Subcutaneous adipose tissue (tissue), 4 donors: ENCODE measurements around the gene VGLL4. TPM values are rescaled to one million over a fixed set of nuclear protein-coding genes. Genes with fewer than 3 reads are reported as not detected.

Experiments
- CTCF ChIP-seq: fragments of 450-650 bp; IDR thresholded peaks from one replicate; pipeline ENCODE4 v1.5.1; 2016; ENCODE audit warnings: low read depth, mild to moderate bottlenecking, control low read depth, antibody characterized with exemption, moderate library complexity
- total RNA-seq, 4 donors: library from RNA; depleted of rRNA; stranded (reverse); fragments of >200 nt; gene quantifications; one replicate each; pipeline ENCODE4 v1.1.0, GENCODE V29; 2016

The VGLL4 gene
- total RNA-seq, 4 donors from 2014 or later: 37.6 to 47.8 (median 40.4) TPM

- no peak for TF ChIP-seq CTCF
These were observed 63.1 kb downstream of the VGLL4 start for GRCh38 chr3:11580645-11581044.

DNA sequence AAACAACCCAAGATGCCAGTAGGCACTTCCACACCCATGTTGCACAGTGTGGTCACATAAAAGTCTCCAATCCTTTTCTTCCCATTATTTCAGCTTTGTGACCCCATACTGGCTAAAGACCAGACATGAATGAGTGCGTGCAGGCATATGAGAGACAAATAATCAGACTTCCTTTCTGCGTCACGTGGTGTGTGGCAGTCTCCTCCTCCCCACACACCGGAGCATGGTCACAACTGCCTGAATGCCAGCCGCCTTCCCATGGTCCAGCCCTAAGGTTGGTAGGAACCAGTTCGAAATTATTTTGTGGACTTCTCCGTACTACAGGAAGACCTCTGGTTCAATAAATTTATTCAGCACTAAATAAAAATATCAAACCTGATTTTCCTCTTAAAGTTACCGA is 65.5 kb downstream of the VGLL4 start:
- no peak for TF ChIP-seq CTCF

GRCh38 chr3:11576453-11576852 is 67.3 kb downstream of the VGLL4 start:
- TF ChIP-seq CTCF: no peak

- TF ChIP-seq CTCF: no peak
These were observed 68.0 kb downstream of the VGLL4 start for GRCh38 chr3:11575677-11576076.

DNA sequence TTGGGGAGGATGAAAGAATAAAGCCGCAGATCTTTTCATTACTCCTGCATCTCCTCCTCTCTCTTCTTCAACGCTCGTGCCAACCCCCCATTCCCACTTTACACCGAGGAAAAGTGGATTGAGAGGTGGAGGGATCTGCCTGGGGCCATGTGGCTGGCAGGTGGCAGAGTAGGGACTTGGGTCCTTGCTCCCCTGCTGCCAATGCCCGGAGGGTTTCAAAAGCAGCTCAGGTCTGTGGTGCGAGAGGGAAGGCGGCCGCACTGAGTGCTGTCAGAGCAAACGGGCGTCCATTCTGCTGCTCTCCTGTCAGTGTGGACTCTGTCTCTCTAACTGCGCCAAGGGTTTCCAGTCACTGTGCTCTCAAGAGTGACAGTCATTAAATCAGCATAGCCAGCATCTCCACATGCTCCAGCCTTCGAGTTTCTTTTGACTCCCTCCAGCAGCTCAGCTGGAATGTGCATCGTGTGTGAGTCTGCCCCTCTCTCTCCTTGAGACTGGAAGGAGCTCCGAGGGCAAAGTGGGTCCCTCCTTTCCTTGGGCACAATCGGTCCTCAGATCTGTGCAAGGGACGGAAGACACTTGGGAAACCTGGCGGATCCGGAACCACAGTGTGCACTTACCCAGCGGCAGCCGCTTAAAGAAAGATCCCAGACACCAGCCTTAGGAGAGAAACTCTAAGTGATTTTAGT is 68.6 kb downstream of the VGLL4 start:
- no peak for TF ChIP-seq CTCF

DNA sequence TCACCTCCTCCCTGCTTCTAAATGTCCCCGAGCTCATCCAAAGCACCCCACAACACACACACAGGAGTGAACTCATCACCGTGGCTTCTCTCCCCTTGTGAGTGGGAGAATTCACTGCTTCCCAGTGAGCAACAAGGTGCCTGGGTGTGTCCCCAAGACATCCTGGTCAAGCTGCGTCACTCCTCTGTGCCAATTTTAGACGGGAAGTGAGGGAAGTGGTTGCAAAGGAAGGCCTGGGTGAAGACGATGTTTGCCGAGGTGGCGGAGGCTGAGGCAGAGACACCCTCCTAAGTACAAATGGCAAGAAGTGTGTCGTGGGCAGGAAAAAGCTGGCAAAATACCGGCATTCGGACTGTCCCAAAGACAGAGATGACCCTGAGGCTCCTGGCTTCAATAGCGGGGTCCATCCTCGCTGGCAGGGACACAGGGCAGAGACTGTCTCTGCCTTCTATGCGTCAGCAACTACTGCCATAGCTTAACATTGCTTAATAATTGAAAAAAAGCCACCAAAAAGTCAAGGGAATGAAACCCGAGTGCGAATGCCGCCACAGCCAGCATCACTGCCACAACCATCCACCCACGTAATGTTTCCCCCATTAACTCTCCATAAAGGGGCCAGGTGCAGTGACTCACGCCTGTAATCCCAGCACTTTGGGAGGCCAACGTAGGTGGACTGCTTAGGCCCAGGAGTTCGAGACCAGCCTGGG is 72.8 kb downstream of the VGLL4 start:
- no peak for TF ChIP-seq CTCF

- TF ChIP-seq CTCF: no peak
These were observed 73.5 kb downstream of the VGLL4 start for GRCh38 chr3:11570251-11570650.
